Esophagus muscularis mucosa (tissue), 4 donors: ENCODE results near the gene SYF2.
"Not testable (repeated sequence)": the region's sequence is repeated elsewhere in the genome, so short reads cannot be mapped to it uniquely, and the experiment has no call there.

Experiments
- EP300 ChIP-seq: sonication (generic); formaldehyde crosslinking; IDR thresholded peaks from one replicate; pipeline ENCODE4 v1.6.1; 2017; ENCODE audit warnings: antibody characterized with exemption
- POLR2A ChIP-seq: fragments of 450-650 bp; IDR thresholded peaks from one replicate; pipeline ENCODE4 v1.6.1; 2017; ENCODE audit warnings: antibody characterized with exemption, moderate library complexity, mild to moderate bottlenecking, low read depth
- POLR2AphosphoS5 ChIP-seq, 2 donors: sonication (generic); formaldehyde crosslinking; IDR thresholded peaks; one replicate each; pipeline ENCODE4 v1.6.1; 2017; ENCODE audit warnings: antibody characterized with exemption in 2 of 2
- TF ChIP-seq, protein P1 (sequence below), 3 experiments: fragments of 200-600 bp in 2 of 3; fragments of 450-650 bp in 1 of 3; sonication (generic) in 2 of 3; IDR thresholded peaks; one replicate each; pipeline ENCODE4 v1.5.1; 2017 to 2019; ENCODE audit warnings: antibody characterized with exemption in 3 of 3, mild to moderate bottlenecking in 2 of 3, moderate library complexity in 1 of 3

DNA sequence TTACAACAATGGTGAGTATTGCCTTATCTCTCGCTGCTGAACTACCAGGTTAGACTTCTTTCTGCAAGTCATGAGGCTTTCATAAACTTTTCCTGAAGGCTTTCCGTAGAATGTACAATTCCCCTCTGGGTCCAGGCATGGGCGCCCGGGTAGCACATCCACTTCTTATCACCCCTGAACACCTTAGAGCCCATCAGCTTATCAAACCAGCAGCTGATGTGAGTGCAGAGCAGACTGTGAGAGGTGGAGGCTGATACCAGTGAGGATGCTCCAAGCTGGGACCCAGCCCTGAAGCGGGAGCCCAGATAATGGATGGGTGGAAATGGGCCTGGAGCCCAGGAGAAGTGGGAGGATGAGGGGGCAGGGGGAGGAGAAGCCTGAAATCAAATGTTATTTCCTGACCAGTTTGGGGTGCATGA, 47.4 kb upstream of the SYF2 start:
- TF ChIP-seq, protein P1, sequence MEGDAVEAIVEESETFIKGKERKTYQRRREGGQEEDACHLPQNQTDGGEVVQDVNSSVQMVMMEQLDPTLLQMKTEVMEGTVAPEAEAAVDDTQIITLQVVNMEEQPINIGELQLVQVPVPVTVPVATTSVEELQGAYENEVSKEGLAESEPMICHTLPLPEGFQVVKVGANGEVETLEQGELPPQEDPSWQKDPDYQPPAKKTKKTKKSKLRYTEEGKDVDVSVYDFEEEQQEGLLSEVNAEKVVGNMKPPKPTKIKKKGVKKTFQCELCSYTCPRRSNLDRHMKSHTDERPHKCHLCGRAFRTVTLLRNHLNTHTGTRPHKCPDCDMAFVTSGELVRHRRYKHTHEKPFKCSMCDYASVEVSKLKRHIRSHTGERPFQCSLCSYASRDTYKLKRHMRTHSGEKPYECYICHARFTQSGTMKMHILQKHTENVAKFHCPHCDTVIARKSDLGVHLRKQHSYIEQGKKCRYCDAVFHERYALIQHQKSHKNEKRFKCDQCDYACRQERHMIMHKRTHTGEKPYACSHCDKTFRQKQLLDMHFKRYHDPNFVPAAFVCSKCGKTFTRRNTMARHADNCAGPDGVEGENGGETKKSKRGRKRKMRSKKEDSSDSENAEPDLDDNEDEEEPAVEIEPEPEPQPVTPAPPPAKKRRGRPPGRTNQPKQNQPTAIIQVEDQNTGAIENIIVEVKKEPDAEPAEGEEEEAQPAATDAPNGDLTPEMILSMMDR (IDR thresholded peaks at IDR 0.05) = not testable (repeated sequence)
- TF ChIP-seq POLR2A; EP300; POLR2AphosphoS5 (IDR thresholded peaks at IDR 0.05): not testable (repeated sequence)
